22Rv1 (cell line): ENCODE measurements around the gene NHLRC2.

Experiments used
- CTCF ChIP-seq: fragments of 450-650 bp; IDR thresholded peaks from 2 replicates; pipeline ENCODE4 v1.5.1; 2017; ENCODE audit warnings: mild to moderate bottlenecking
- ZFX ChIP-seq: fragments of 450-650 bp; IDR thresholded peaks from 2 replicates; pipeline ENCODE4 v1.6.1; 2017; ENCODE audit warnings: antibody characterized with exemption, borderline replicate concordance

- TF ChIP-seq CTCF (no peak), ZFX (no peak)
Observed at GRCh38 chr10:113894581-113894980, 40.1 kb downstream of the NHLRC2 start.
